DND-41 (cell line): ENCODE data around the gene CHN1.

Experiments used
- EZH2 ChIP-seq: IDR thresholded peaks from 3 replicates; pipeline ENCODE4 v1.6.1; 2012; ENCODE audit warnings: borderline replicate concordance, low read depth, mild to moderate bottlenecking, moderate library complexity, low read length, inconsistent platforms; ENCODE audit not compliant: severe bottlenecking
- TF ChIP-seq, protein P1 (sequence below): IDR thresholded peaks from 2 replicates; pipeline ENCODE4 v1.5.1; 2012; ENCODE audit warnings: borderline replicate concordance, low read length, moderate library complexity, mild to moderate bottlenecking; ENCODE audit not compliant: poor library complexity, severe bottlenecking; ENCODE audit errors: extremely low read depth

DNA sequence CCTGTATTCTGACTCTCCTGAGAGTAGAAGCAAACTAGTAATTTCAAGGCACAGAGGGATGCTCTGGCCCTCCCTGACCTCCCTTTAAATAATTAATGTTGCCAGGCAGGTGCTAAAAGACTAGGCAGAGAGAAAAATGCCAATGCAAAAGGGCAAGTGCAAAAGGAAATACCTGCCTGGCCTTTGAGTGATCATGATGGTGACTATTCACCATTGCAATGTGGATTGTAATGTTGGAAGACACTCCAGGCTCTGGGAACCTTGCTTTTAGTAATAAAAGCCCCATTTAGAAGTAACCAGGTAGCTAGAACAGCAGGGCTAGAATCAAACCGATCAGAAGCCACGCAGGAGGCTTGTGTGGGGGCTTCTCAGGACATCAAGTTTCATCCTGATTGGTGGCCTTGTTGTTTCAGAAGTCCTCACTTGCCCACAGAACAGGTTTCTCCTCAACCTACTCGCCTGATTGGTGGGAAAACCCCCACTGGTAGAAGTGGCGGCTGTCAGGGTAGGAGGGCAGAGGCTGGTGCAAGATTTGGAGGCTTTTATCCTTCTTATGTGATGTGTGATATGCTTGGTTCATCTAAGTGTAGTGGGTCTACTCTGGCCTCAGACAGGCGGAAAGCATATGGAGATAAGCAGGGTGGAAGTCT, 224.9 kb downstream of the CHN1 start:
- TF ChIP-seq, protein P1, sequence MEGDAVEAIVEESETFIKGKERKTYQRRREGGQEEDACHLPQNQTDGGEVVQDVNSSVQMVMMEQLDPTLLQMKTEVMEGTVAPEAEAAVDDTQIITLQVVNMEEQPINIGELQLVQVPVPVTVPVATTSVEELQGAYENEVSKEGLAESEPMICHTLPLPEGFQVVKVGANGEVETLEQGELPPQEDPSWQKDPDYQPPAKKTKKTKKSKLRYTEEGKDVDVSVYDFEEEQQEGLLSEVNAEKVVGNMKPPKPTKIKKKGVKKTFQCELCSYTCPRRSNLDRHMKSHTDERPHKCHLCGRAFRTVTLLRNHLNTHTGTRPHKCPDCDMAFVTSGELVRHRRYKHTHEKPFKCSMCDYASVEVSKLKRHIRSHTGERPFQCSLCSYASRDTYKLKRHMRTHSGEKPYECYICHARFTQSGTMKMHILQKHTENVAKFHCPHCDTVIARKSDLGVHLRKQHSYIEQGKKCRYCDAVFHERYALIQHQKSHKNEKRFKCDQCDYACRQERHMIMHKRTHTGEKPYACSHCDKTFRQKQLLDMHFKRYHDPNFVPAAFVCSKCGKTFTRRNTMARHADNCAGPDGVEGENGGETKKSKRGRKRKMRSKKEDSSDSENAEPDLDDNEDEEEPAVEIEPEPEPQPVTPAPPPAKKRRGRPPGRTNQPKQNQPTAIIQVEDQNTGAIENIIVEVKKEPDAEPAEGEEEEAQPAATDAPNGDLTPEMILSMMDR = no peak
- TF ChIP-seq EZH2 = no peak
